SK-N-MC (cell line): ENCODE data around the gene RGS7BP.

Experiments
- EZH2 ChIP-seq: fragments of 200-600 bp; sonication (generic); IDR thresholded peaks from one replicate; pipeline ENCODE4 v1.6.1; 2017; ENCODE audit warnings: antibody characterized with exemption
- POLR2AphosphoS5 ChIP-seq: IDR thresholded peaks from 2 replicates; pipeline ENCODE4 v1.6.1; 2012; ENCODE audit warnings: mild to moderate bottlenecking, low read depth, low read length, borderline replicate concordance

GRCh38 chr5:64497386-64497785 is 8.4 kb upstream of the RGS7BP start:
- TF ChIP-seq POLR2AphosphoS5 (no peak), EZH2 (no peak)
